Brain microvascular endothelial cell (primary cell): ENCODE measurements around the gene PEX10.

Source experiments
- DNase-seq: peaks from one replicate; pipeline ENCODE4 v3.0.0-alpha.2; 2020
- H3K27ac ChIP-seq: fragments of 250-450 bp; sonication (Bioruptor Pico); 2 replicates; pipeline ENCODE4 v1.5.1; 2020; ENCODE audit warnings: mild to moderate bottlenecking, moderate library complexity
- H3K27me3 ChIP-seq: fragments of 250-450 bp; sonication (Bioruptor Pico); replicated peaks from 2 replicates; pipeline ENCODE4 v1.5.1; 2020; ENCODE audit warnings: mild to moderate bottlenecking
- H3K36me3 ChIP-seq: fragments of 250-450 bp; sonication (Bioruptor Pico); replicated peaks from 2 replicates; pipeline ENCODE4 v1.5.1; 2020; ENCODE audit warnings: mild to moderate bottlenecking
- H3K4me3 ChIP-seq: 2 replicates; pipeline ENCODE4 v1.5.1; 2011; ENCODE audit warnings: low read depth, mild to moderate bottlenecking, control low read depth, low read length, moderate library complexity
- CTCF ChIP-seq: IDR thresholded peaks from 2 replicates; pipeline ENCODE4 v1.5.1; 2011; ENCODE audit warnings: low read depth, mild to moderate bottlenecking, moderate library complexity, low read length, control low read depth, inconsistent platforms; ENCODE audit errors: missing control alignments
- in situ Hi-C: cut with HindIII; loops from 2 replicates; pipeline ENCODE4 v1.10.0; 2017; ENCODE audit warnings: low sequenced_read_pairs, low pct_ligation_motif_present

PEX10 gene

GRCh38 chr1:2449636-2450454, 37.5 kb upstream of the PEX10 start:
- in situ Hi-C loops, result no loop called here
- Histone ChIP-seq H3K27ac (peak overlapping the region; percentile 33), H3K36me3 (no peaks in the 10 kb centered on the region), H3K27me3 (no peaks in the 10 kb centered on the region), H3K4me3 (no peak overlapping the region)
- TF ChIP-seq CTCF, result no peak
- no peak for DNase-seq

GRCh38 chr1:2448098-2448445, 35.7 kb upstream of the PEX10 start:
- peak; percentile 57 for DNase-seq
- H3K27me3 ChIP-seq, result no peaks in the 10 kb centered on the region
- TF ChIP-seq CTCF, result peak; percentile 1
- peak overlapping the region; percentile 33 for H3K27ac ChIP-seq
- H3K4me3 ChIP-seq, result no peak overlapping the region
- H3K36me3 ChIP-seq, result no peaks in the 10 kb centered on the region
- in situ Hi-C loops, result no loop called here

- Histone ChIP-seq H3K27ac (peak overlapping the region; percentile 33), H3K4me3 (no peak overlapping the region), H3K36me3 (no peaks in the 10 kb centered on the region), H3K27me3 (no peaks in the 10 kb centered on the region)
- DNase-seq, result no peak
- in situ Hi-C loops, result no loop called here
- no peak for TF ChIP-seq CTCF
Observed at GRCh38 chr1:2447276-2448097, 35.1 kb upstream of the PEX10 start.

- peak overlapping the region; percentile 15 for H3K27ac ChIP-seq
- no peak for TF ChIP-seq CTCF
- H3K36me3 ChIP-seq, result no peaks in the 10 kb centered on the region
- no peak for DNase-seq
- in situ Hi-C loops, result no loop called here
- H3K4me3 ChIP-seq, result no peak overlapping the region
- no peaks in the 10 kb centered on the region for H3K27me3 ChIP-seq
Observed at GRCh38 chr1:2446861-2447260, 34.5 kb upstream of the PEX10 start.

- in situ Hi-C loops, result no loop called here
- Histone ChIP-seq H3K27me3 (no peaks in the 10 kb centered on the region), H3K27ac (peak overlapping the region; percentile 15), H3K4me3 (no peak overlapping the region), H3K36me3 (no peaks in the 10 kb centered on the region)
- DNase-seq, result peak; percentile 36
- no peak for TF ChIP-seq CTCF
Observed at GRCh38 chr1:2446394-2446793, 34.0 kb upstream of the PEX10 start.
